LoVo (cell line): ENCODE measurements around the gene TSPAN32.
"Not testable (repeated sequence)": the region's sequence is repeated elsewhere in the genome, so short reads cannot be mapped to it uniquely, and the experiment has no call there.

Source experiments
- DNase-seq: peaks from one replicate; pipeline ENCODE4 v3.0.0-alpha.2; 2016; ENCODE audit warnings: low spot score

TSPAN32 gene

GRCh38 chr11:2342981-2343380 lies 41.2 kb downstream of the TSPAN32 start:
- no peak for DNase-seq

GRCh38 chr11:2343502-2343901 lies 41.7 kb downstream of the TSPAN32 start:
- DNase-seq, result no peak

GRCh38 chr11:2345050-2345449 lies 43.2 kb downstream of the TSPAN32 start:
- no peak for DNase-seq

GRCh38 chr11:2346014-2346413 lies 44.2 kb downstream of the TSPAN32 start:
- no peak for DNase-seq

- DNase-seq, result no peak
Observed at GRCh38 chr11:2346586-2347307, 44.9 kb downstream of the TSPAN32 start.

- DNase-seq, result no peak
Observed at GRCh38 chr11:2347308-2347830, 45.6 kb downstream of the TSPAN32 start.

- DNase-seq, result no peak
Observed at GRCh38 chr11:2348986-2349385, 47.2 kb downstream of the TSPAN32 start.

GRCh38 chr11:2351701-2352100 lies 49.9 kb downstream of the TSPAN32 start:
- DNase-seq, result no peak

GRCh38 chr11:2352420-2352819 lies 50.6 kb downstream of the TSPAN32 start:
- DNase-seq, result no peak

GRCh38 chr11:2355000-2355644 lies 53.3 kb downstream of the TSPAN32 start:
- DNase-seq, result no peak

- no peak for DNase-seq
Observed at GRCh38 chr11:2357246-2357645, 55.4 kb downstream of the TSPAN32 start.

- not testable (repeated sequence) for DNase-seq
Observed at GRCh38 chr11:2357651-2358050, 55.8 kb downstream of the TSPAN32 start.

GRCh38 chr11:2358754-2359442 lies 57.1 kb downstream of the TSPAN32 start:
- no peak for DNase-seq

- DNase-seq, result no peak
Observed at GRCh38 chr11:2359557-2359956, 57.7 kb downstream of the TSPAN32 start.

- DNase-seq, result no peak
Observed at GRCh38 chr11:2360081-2360642, 58.3 kb downstream of the TSPAN32 start.

GRCh38 chr11:2361565-2361964 lies 59.8 kb downstream of the TSPAN32 start:
- no peak for DNase-seq

- no peak for DNase-seq
Observed at GRCh38 chr11:2362414-2362813, 60.6 kb downstream of the TSPAN32 start.

GRCh38 chr11:2363130-2363529 lies 61.3 kb downstream of the TSPAN32 start:
- DNase-seq, result no peak

GRCh38 chr11:2363577-2364370 lies 62.0 kb downstream of the TSPAN32 start:
- DNase-seq, result no peak

GRCh38 chr11:2364386-2364785 lies 62.6 kb downstream of the TSPAN32 start:
- not testable (repeated sequence) for DNase-seq

- no peak for DNase-seq
Observed at GRCh38 chr11:2365571-2366210, 63.9 kb downstream of the TSPAN32 start.
